Effector CD8-positive, alpha-beta T cell (primary cell): Measurements from ENCODE around the gene HAUS7.

Experiments
- DNase-seq: peaks from one replicate; lab custom pipeline; 2025; lab: John Stamatoyannopoulos, UW

HAUS7 gene

GRCh38 chrX:153439977-153440376 lies 30.4 kb downstream of the HAUS7 start:
- DNase-seq: no peak

- no peak for DNase-seq
These were observed 31.8 kb downstream of the HAUS7 start for GRCh38 chrX:153438532-153438931.

GRCh38 chrX:153435845-153436244 lies 34.5 kb downstream of the HAUS7 start:
- DNase-seq: no peak

- no peak for DNase-seq
These were observed 35.6 kb downstream of the HAUS7 start for GRCh38 chrX:153434801-153435200.

GRCh38 chrX:153433781-153434285 lies 36.5 kb downstream of the HAUS7 start:
- DNase-seq: no peak

- DNase-seq: no peak
These were observed 37.2 kb downstream of the HAUS7 start for GRCh38 chrX:153433161-153433680.

- DNase-seq: no peak
These were observed 39.6 kb downstream of the HAUS7 start for GRCh38 chrX:153430796-153431195.

GRCh38 chrX:153426204-153426603 lies 44.2 kb downstream of the HAUS7 start:
- DNase-seq: no peak

- DNase-seq: no peak
These were observed 46.7 kb downstream of the HAUS7 start for GRCh38 chrX:153423652-153424051.

- DNase-seq: no peak
These were observed 48.5 kb downstream of the HAUS7 start for GRCh38 chrX:153421856-153422255.

- no peak for DNase-seq
These were observed 49.4 kb downstream of the HAUS7 start for GRCh38 chrX:153420851-153421599.

- no peak for DNase-seq
These were observed 52.7 kb downstream of the HAUS7 start for GRCh38 chrX:153417637-153418036.

- DNase-seq: no peak
These were observed 53.5 kb downstream of the HAUS7 start for GRCh38 chrX:153416781-153417450.

GRCh38 chrX:153414856-153415510 lies 55.4 kb downstream of the HAUS7 start:
- no peak for DNase-seq

GRCh38 chrX:153413731-153414130 lies 56.6 kb downstream of the HAUS7 start:
- DNase-seq: no peak

- DNase-seq: no peak
These were observed 57.3 kb downstream of the HAUS7 start for GRCh38 chrX:153412746-153413720.

GRCh38 chrX:153411988-153412574 lies 58.3 kb downstream of the HAUS7 start:
- DNase-seq: no peak

GRCh38 chrX:153411255-153411987 lies 59.0 kb downstream of the HAUS7 start, which contains the start of gene ZFP92:
ZFP92 (plus strand) TSS chrX:153411472; CDS start chrX:153418323, 6,851 bp downstream.
- peak; percentile 28 for DNase-seq

- no peak for DNase-seq
These were observed 59.5 kb downstream of the HAUS7 start for GRCh38 chrX:153410888-153411254.

GRCh38 chrX:153410373-153410772 lies 60.0 kb downstream of the HAUS7 start:
- no peak for DNase-seq
